Progenitor cell of endocrine pancreas (in vitro differentiated cells): Measurements from ENCODE around the gene NRXN2. TPM values are rescaled to one million over a fixed set of nuclear protein-coding genes. Genes with fewer than 3 reads are reported as not detected.
A peak's percentile ranks its signal among the peaks of the same experiment; 100 is the strongest.

Experiments used
- DNase-seq: peaks from one replicate; pipeline ENCODE4 v3.0.0; 2021; ENCODE audit warnings: low spot score; ENCODE audit not compliant: unreplicated experiment
- H3K27ac Mint-ChIP-seq: 2 replicates; pipeline ENCODE4 v1.8.0; 2021; ENCODE audit warnings: mild to moderate bottlenecking, moderate library complexity, mixed read lengths
- H3K27me3 Mint-ChIP-seq: 2 replicates; pipeline ENCODE4 v1.8.0; 2021; ENCODE audit warnings: mixed read lengths
- H3K36me3 Mint-ChIP-seq: 2 replicates; pipeline ENCODE4 v1.8.0; 2022; ENCODE audit warnings: mixed read lengths; ENCODE audit not compliant: insufficient read depth
- H3K4me1 Mint-ChIP-seq: 2 replicates; pipeline ENCODE4 v1.8.0; 2021; ENCODE audit warnings: low read depth, mixed read lengths
- H3K4me3 Mint-ChIP-seq: 2 replicates; pipeline ENCODE4 v1.8.0; 2021; ENCODE audit warnings: low read depth, mild to moderate bottlenecking, moderate library complexity, mixed read lengths
- H3K9me3 Mint-ChIP-seq: 2 replicates; pipeline ENCODE4 v1.8.0; 2021; ENCODE audit warnings: low read depth, mixed read lengths
- CTCF ChIP-seq: fragments of 200-600 bp; sonication (generic); IDR thresholded peaks from one replicate; pipeline ENCODE4 v1.5.0; 2021; ENCODE audit warnings: antibody characterized with exemption, mild to moderate bottlenecking; ENCODE audit not compliant: unreplicated experiment
- total RNA-seq: library from RNA; stranded (reverse); gene quantifications from 2 replicates; pipeline ENCODE4 v1.2.1, GENCODE V29; 2021

Gene NRXN2
- total RNA-seq, 1 donor from 2014 or later = 0.17 TPM

DNA sequence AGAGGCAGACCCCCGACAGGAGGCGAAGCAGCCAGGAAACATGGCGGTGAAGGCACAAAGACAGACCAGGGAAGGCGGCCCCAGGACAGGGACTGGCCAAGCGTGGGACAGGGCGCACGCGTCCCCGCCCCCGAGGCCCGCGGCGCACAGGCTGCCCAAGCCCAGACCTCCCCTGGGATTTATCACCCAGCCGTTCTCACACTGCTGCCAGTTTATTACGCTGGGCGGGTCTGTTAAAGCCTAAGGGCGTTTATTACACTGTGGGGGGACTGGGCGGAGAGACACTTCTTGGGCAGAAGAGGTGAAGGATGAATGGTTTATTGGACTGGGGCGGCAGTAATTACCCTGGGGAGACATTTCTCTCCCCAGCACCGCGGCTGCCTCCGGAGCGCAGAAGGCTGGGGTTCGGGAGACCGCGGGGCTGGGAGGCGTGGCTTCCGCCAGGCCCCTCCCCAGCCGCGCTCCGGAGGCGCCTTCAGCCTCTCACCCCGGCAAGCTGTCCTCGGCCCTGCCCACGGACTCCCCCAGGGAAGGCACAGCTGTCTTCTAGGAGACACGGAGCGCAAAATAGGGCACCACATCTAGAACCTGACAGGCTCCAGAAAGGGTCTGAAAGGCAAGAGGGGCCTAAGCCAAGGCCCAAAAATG is 84.9 kb downstream of the NRXN2 start:
- no peak for DNase-seq
- H3K9me3 Mint-ChIP-seq = no peaks in the 10 kb centered on the region
- no peak for TF ChIP-seq CTCF
- peak overlapping the region; percentile 51 for H3K4me3 Mint-ChIP-seq
- no peaks in the 10 kb centered on the region for H3K36me3 Mint-ChIP-seq
- H3K27ac Mint-ChIP-seq = no peak overlapping the region
- no peaks in the 10 kb centered on the region for H3K4me1 Mint-ChIP-seq
- H3K27me3 Mint-ChIP-seq = peaks cover 33% of the 10 kb centered on the region

DNA sequence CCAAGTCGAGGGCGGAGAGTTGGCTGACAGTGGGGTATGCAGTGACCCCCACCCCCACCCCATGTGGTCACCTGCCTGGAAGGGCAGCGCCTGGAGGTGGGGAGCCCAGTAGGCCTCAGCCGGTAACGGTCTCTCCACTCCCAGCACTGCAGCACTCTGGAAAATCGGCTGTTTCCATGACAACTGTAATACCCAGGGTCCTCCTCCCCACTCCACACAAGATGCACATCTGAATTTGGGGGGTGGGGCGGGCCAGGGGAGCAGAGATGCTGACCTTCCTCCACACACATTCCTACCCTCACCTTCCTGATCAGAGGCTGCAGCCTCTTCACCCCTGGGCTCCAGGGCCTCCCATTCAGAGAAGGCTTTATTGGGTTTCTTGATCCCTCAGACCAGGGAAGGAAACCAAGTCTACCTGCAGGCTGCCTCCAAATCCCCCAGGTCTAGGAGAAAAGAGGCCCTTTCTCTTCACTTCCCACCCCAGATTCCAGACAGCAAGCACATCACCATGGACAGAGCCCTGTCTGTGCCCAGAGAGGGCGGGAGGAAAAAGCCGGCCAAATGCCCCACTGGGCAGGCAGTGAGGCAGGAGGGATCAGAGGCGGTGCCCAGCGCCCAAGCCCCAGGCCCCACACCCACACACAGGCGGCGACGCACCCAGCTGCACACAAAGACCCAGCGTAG is 85.5 kb downstream of the NRXN2 start:
- Mint-ChIP-seq H3K4me1 (no peaks in the 10 kb centered on the region), H3K36me3 (no peaks in the 10 kb centered on the region), H3K4me3 (peak overlapping the region; percentile 51), H3K9me3 (no peaks in the 10 kb centered on the region), H3K27me3 (peaks cover 36% of the 10 kb centered on the region), H3K27ac (no peak overlapping the region)
- no peak for TF ChIP-seq CTCF
- no peak for DNase-seq

GRCh38 chr11:64633555-64634159 is 89.3 kb downstream of the NRXN2 start:
- Mint-ChIP-seq H3K27ac (no peak overlapping the region), H3K36me3 (no peaks in the 10 kb centered on the region), H3K9me3 (no peaks in the 10 kb centered on the region), H3K27me3 (peaks cover 71% of the 10 kb centered on the region), H3K4me3 (no peak overlapping the region), H3K4me1 (no peaks in the 10 kb centered on the region)
- no peak for DNase-seq
- TF ChIP-seq CTCF = no peak

DNA sequence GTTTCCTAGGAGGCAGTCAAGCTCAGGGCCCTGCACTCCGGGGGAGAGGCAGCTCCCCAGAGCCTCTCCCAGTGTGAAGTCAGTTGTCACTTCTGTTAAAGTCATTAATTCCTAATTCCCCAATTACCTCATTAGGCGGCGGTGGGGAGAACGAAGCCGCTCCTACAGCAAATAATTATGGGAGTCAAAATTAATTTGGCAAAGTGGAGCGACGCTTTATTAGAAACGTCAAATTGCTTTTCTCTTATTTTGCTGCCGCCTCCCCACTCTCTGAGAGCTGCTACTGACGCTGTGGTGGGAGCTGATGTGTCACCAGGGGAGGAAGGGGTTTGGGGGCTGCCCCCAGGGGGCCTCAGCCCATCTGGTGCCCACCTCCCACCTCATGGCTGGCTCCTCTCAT is 90.3 kb downstream of the NRXN2 start:
- no peaks in the 10 kb centered on the region for H3K4me1 Mint-ChIP-seq
- no peak overlapping the region for H3K27ac Mint-ChIP-seq
- no peak for TF ChIP-seq CTCF
- H3K36me3 Mint-ChIP-seq = no peaks in the 10 kb centered on the region
- peaks cover 79% of the 10 kb centered on the region for H3K27me3 Mint-ChIP-seq
- H3K9me3 Mint-ChIP-seq = no peaks in the 10 kb centered on the region
- H3K4me3 Mint-ChIP-seq = no peak overlapping the region
- DNase-seq = no peak

- H3K36me3 Mint-ChIP-seq = no peaks in the 10 kb centered on the region
- DNase-seq = no peak
- no peaks in the 10 kb centered on the region for H3K9me3 Mint-ChIP-seq
- H3K27ac Mint-ChIP-seq = no peak overlapping the region
- TF ChIP-seq CTCF = no peak
- H3K4me3 Mint-ChIP-seq = no peak overlapping the region
- no peaks in the 10 kb centered on the region for H3K4me1 Mint-ChIP-seq
- H3K27me3 Mint-ChIP-seq = peaks cover 83% of the 10 kb centered on the region
Measured at GRCh38 chr11:64632237-64632636, 90.8 kb downstream of the NRXN2 start.
